Osteocyte (in vitro differentiated cells): ENCODE measurements around the gene KIAA1958. TPM values are rescaled to one million over a fixed set of nuclear protein-coding genes. Genes with fewer than 3 reads are reported as not detected.

ENCODE experiments used
- DNase-seq: peaks from one replicate; pipeline ENCODE4 v3.0.0; 2021; ENCODE audit warnings: mixed read lengths; ENCODE audit not compliant: unreplicated experiment; ENCODE audit errors: extremely low spot score
- H3K27ac Mint-ChIP-seq: one replicate; pipeline ENCODE4 v1.8.0; 2021; ENCODE audit warnings: mild to moderate bottlenecking, mixed read lengths; ENCODE audit not compliant: unreplicated experiment
- H3K27me3 Mint-ChIP-seq: one replicate; pipeline ENCODE4 v1.8.0; 2021; ENCODE audit warnings: mixed read lengths; ENCODE audit not compliant: unreplicated experiment
- H3K36me3 Mint-ChIP-seq: one replicate; pipeline ENCODE4 v1.8.0; 2021; ENCODE audit warnings: mixed read lengths; ENCODE audit not compliant: unreplicated experiment
- H3K4me1 Mint-ChIP-seq: one replicate; pipeline ENCODE4 v1.8.0; 2021; ENCODE audit warnings: mixed read lengths; ENCODE audit not compliant: unreplicated experiment
- H3K4me3 Mint-ChIP-seq: one replicate; pipeline ENCODE4 v1.8.0; 2021; ENCODE audit warnings: mild to moderate bottlenecking, moderate library complexity, mixed read lengths; ENCODE audit not compliant: unreplicated experiment
- H3K9me3 Mint-ChIP-seq: one replicate; pipeline ENCODE4 v1.8.0; 2021; ENCODE audit warnings: mixed read lengths; ENCODE audit not compliant: unreplicated experiment
- total RNA-seq: library from RNA; stranded (reverse); gene quantifications from 2 replicates; pipeline ENCODE4 v1.2.1, GENCODE V29; 2021
- TF ChIP-seq, protein P1 (sequence below): fragments of 200-600 bp; sonication (generic); IDR thresholded peaks from 2 replicates; pipeline ENCODE4 v1.5.0; 2021; ENCODE audit warnings: antibody characterized with exemption, mild to moderate bottlenecking, moderate library complexity

Gene KIAA1958
- total RNA-seq, 1 donor from 2014 or later, result 4.9 TPM

DNA sequence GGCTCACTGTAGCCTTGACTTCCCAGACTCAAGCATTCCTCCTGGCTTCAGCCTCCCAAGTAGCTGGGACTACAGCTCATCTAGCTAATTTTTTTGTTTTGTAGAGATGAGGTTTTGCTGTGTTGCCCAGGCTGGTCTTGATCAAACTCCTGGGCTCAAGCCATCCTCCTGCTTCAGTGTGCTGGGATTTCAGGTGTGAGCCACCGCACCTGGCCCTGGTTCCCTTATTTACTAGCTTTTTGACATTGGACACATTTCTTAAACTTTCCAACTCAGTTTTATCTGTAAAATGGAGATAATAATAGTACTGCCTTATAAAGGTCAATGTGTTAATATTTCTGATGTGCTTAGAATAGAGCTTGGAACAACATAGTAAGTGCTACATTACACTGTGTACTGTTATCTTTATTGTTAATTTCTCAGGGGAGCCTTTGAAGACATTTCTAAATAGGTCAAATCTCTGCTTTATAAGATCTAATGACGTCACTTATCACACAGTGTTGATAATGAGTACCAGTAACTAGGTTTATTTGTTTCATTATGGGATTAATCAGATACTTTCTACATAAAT lies 66.7 kb downstream of the KIAA1958 start:
- Mint-ChIP-seq H3K27me3 (no peaks in the 10 kb centered on the region), H3K36me3 (no peaks in the 10 kb centered on the region), H3K9me3 (no peaks in the 10 kb centered on the region), H3K27ac (no peak overlapping the region), H3K4me3 (no peak overlapping the region), H3K4me1 (peaks cover 15% of the 10 kb centered on the region)
- no peak for DNase-seq
- TF ChIP-seq, protein P1, sequence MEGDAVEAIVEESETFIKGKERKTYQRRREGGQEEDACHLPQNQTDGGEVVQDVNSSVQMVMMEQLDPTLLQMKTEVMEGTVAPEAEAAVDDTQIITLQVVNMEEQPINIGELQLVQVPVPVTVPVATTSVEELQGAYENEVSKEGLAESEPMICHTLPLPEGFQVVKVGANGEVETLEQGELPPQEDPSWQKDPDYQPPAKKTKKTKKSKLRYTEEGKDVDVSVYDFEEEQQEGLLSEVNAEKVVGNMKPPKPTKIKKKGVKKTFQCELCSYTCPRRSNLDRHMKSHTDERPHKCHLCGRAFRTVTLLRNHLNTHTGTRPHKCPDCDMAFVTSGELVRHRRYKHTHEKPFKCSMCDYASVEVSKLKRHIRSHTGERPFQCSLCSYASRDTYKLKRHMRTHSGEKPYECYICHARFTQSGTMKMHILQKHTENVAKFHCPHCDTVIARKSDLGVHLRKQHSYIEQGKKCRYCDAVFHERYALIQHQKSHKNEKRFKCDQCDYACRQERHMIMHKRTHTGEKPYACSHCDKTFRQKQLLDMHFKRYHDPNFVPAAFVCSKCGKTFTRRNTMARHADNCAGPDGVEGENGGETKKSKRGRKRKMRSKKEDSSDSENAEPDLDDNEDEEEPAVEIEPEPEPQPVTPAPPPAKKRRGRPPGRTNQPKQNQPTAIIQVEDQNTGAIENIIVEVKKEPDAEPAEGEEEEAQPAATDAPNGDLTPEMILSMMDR, result no peak

DNA sequence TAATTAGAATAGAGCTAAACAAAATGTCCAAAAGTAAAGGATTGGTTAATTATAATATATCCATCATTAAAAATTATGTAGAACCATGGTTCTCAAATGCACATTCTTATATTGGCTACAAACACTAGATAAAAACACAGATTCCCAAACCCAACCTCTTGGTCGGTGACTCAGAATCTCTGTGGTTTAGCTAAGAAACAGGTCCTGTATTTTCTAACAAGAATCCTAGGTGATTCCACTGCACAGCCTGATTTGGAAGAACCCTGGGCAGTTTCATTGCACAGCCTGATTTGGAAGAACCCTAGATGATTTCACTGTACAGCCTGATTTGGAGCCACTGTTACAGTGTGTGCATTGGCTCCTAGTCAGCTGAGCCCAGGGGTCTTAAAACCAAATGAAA lies 67.9 kb downstream of the KIAA1958 start:
- Mint-ChIP-seq H3K36me3 (no peaks in the 10 kb centered on the region), H3K9me3 (no peaks in the 10 kb centered on the region), H3K4me3 (no peak overlapping the region), H3K27ac (no peak overlapping the region), H3K4me1 (peaks cover 4% of the 10 kb centered on the region), H3K27me3 (no peaks in the 10 kb centered on the region)
- TF ChIP-seq, protein P1, result no peak
- no peak for DNase-seq

DNA sequence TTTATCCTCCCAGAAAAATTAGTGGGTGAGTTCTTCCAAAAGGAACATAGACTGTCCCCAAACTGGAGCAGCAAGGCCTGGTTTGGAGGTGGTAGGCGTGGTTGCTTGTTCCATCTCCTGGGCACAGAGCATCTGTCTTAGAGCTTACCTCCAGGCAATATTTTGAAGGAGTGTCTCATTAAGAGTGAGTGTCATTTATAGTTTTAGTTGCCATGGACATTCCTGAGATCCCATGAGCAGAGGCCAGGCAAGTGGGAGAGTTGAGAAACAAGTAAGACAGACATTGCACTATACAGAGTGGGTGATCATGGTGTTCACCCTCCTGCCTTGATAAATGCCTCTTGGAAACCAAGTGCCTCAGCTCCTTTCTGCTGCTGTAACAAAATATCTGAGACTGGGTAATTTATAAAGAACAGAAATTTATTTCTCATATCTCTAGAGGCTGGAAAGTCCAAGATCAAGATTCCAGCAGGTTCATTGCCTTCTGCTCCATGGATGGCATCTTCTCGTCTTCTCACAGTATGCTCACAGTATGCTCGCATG lies 68.5 kb downstream of the KIAA1958 start:
- Mint-ChIP-seq H3K27ac (no peak overlapping the region), H3K4me3 (no peak overlapping the region), H3K4me1 (peaks cover 3% of the 10 kb centered on the region), H3K9me3 (no peaks in the 10 kb centered on the region), H3K36me3 (no peaks in the 10 kb centered on the region), H3K27me3 (no peaks in the 10 kb centered on the region)
- TF ChIP-seq, protein P1, result no peak
- DNase-seq, result no peak

DNA sequence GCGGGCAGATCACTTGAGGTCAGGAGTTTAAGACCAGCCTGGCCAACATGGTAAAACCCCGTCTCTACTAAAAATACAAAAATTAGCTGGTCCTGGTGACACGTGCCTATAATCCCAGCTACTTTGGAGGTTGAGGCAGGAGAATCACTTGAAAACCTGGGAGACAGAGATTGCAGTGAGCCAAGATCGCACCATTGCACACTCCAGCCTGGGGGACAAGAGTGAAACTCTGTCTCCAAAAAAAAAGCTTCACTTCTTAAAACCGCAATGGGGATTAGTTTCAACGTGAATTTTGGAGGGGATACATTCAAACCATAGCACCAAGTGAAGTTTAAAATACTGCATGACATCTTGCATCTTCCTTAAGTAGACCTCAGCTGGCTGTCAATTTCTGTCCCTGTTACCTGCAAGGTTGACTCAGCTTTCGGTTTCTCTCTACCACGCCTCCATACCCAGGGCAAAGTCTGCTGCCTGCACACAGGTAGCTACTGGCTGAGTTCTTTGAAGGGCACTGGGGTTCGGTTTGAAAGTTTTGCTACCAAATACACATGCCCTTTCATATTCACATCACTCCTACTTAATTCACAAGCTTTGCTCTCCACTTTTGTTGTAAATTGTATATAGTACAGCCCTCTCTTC lies 69.3 kb downstream of the KIAA1958 start:
- H3K4me3 Mint-ChIP-seq, result no peak overlapping the region
- H3K36me3 Mint-ChIP-seq, result no peaks in the 10 kb centered on the region
- no peaks in the 10 kb centered on the region for H3K27me3 Mint-ChIP-seq
- peaks cover 3% of the 10 kb centered on the region for H3K4me1 Mint-ChIP-seq
- TF ChIP-seq, protein P1, result no peak
- no peak overlapping the region for H3K27ac Mint-ChIP-seq
- no peak for DNase-seq
- no peaks in the 10 kb centered on the region for H3K9me3 Mint-ChIP-seq
